Liver (tissue), 9 donors: ENCODE results near the gene MAN2B2. TPM values are rescaled to one million over a fixed set of nuclear protein-coding genes. Genes with fewer than 3 reads are reported as not detected.

Experiments
- DNase-seq: peaks from one replicate; pipeline ENCODE4 v3.0.0-alpha.2; 2017; ENCODE audit warnings: low spot score
- H3K27ac ChIP-seq, 2 donors: one replicate each; pipeline ENCODE4 v1.7.0; 2013; ENCODE audit warnings: inconsistent platforms in 2 of 2, low read length in 2 of 2, control low read depth in 1 of 2, low read depth in 1 of 2, mild to moderate bottlenecking in 1 of 2
- H3K27me3 ChIP-seq, 4 donors: one replicate each; pipeline versions ENCODE4 v1.6.1 to v1.7.0; 2013; ENCODE audit warnings: low read length in 3 of 4, inconsistent platforms in 1 of 4, mild to moderate bottlenecking in 1 of 4, moderate library complexity in 1 of 4; ENCODE audit not compliant: control insufficient read depth in 4 of 4, insufficient read depth in 4 of 4
- H3K36me3 ChIP-seq, 4 donors: one replicate each; pipeline versions ENCODE4 v1.6.1 to v1.7.0; 2013; ENCODE audit warnings: low read length in 3 of 4, mild to moderate bottlenecking in 3 of 4, low read depth in 1 of 4, moderate library complexity in 1 of 4; ENCODE audit not compliant: control insufficient read depth in 4 of 4, insufficient read depth in 3 of 4
- H3K4me1 ChIP-seq, 4 donors: one replicate each; pipeline versions ENCODE4 v1.6.1 to v1.7.0; 2013; ENCODE audit warnings: low read length in 3 of 4, mild to moderate bottlenecking in 3 of 4, moderate library complexity in 1 of 4; ENCODE audit not compliant: control insufficient read depth in 4 of 4, insufficient read depth in 4 of 4
- H3K4me3 ChIP-seq, 3 donors: one replicate each; pipeline versions ENCODE4 v1.6.1 to v1.7.0; 2013; ENCODE audit warnings: low read length in 3 of 3, control low read depth in 1 of 3, low read depth in 1 of 3, mild to moderate bottlenecking in 1 of 3
- H3K9ac ChIP-seq, 2 donors: one replicate each; pipeline ENCODE4 v1.7.0; 2013; ENCODE audit warnings: low read length in 2 of 2, mild to moderate bottlenecking in 2 of 2, moderate library complexity in 2 of 2, control low read depth in 1 of 2, low read depth in 1 of 2
- H3K9me3 ChIP-seq, 4 donors: one replicate each; pipeline versions ENCODE4 v1.6.1 to v1.7.0; 2013; ENCODE audit warnings: low read length in 3 of 4; ENCODE audit not compliant: control insufficient read depth in 4 of 4
- ATF3 ChIP-seq: IDR thresholded peaks from 2 replicates; pipeline ENCODE4 v1.6.1; 2016; ENCODE audit warnings: antibody characterized with exemption
- CTCF ChIP-seq: fragments of 150-350 bp; IDR thresholded peaks from 2 replicates; pipeline ENCODE4 v1.5.1; 2017; ENCODE audit warnings: improper control_type of control experiment, low read depth, low read length; ENCODE audit not compliant: missing input control
- EGR1 ChIP-seq, 2 donors: IDR thresholded peaks; 2 replicates each; pipeline ENCODE4 v1.6.1; 2016 to 2018; ENCODE audit warnings: antibody characterized with exemption in 2 of 2, low read depth in 2 of 2
- FOXA1 ChIP-seq: IDR thresholded peaks from 2 replicates; pipeline ENCODE4 v1.6.1; 2016; ENCODE audit warnings: antibody characterized with exemption
- FOXA2 ChIP-seq: IDR thresholded peaks from 2 replicates; pipeline ENCODE4 v1.6.1; 2016; ENCODE audit warnings: antibody characterized with exemption
- GABPA ChIP-seq, 2 donors: IDR thresholded peaks in 1 of 2; conservative IDR thresholded peaks in 1 of 2; 2 replicates each; pipeline ENCODE4 v1.6.1; 2016; ENCODE audit warnings: antibody characterized with exemption in 2 of 2, mild to moderate bottlenecking in 1 of 2, moderate library complexity in 1 of 2
- HNF4A ChIP-seq, 2 donors: conservative IDR thresholded peaks; 2 replicates each; pipeline ENCODE4 v1.6.1; 2016; ENCODE audit warnings: antibody characterized with exemption in 2 of 2, mild to moderate bottlenecking in 2 of 2
- HNF4G ChIP-seq: IDR thresholded peaks from 2 replicates; pipeline ENCODE4 v1.6.1; 2016; ENCODE audit warnings: antibody characterized with exemption
- MAX ChIP-seq: IDR thresholded peaks from 2 replicates; pipeline ENCODE4 v1.6.1; 2016; ENCODE audit warnings: antibody characterized with exemption
- NR2F2 ChIP-seq: IDR thresholded peaks from 2 replicates; pipeline ENCODE4 v1.6.1; 2016; ENCODE audit warnings: antibody characterized with exemption
- RAD21 ChIP-seq, 2 donors: IDR thresholded peaks; 2 replicates each; pipeline ENCODE4 v1.6.1; 2016; ENCODE audit warnings: antibody characterized with exemption in 2 of 2, mild to moderate bottlenecking in 2 of 2
- REST ChIP-seq: IDR thresholded peaks from 2 replicates; pipeline ENCODE4 v1.6.1; 2016; ENCODE audit warnings: antibody characterized with exemption, mild to moderate bottlenecking
- RXRA ChIP-seq, 2 donors: IDR thresholded peaks; 2 replicates each; pipeline ENCODE4 v1.6.1; 2017 to 2018; ENCODE audit warnings: antibody characterized with exemption in 2 of 2, mild to moderate bottlenecking in 1 of 2
- SP1 ChIP-seq: IDR thresholded peaks from 2 replicates; pipeline ENCODE4 v1.6.1; 2018; ENCODE audit warnings: antibody characterized with exemption, mild to moderate bottlenecking
- TAF1 ChIP-seq: conservative IDR thresholded peaks from 2 replicates; pipeline ENCODE4 v1.6.1; 2016; ENCODE audit warnings: antibody characterized with exemption, mild to moderate bottlenecking
- YY1 ChIP-seq: IDR thresholded peaks from 2 replicates; pipeline ENCODE4 v1.6.1; 2016; ENCODE audit warnings: antibody characterized with exemption, mild to moderate bottlenecking
- ZBTB33 ChIP-seq: IDR thresholded peaks from 2 replicates; pipeline ENCODE4 v1.6.1; 2016; ENCODE audit warnings: antibody characterized with exemption
- WGBS: extraction: QIAGEN DNeasy Blood & Tissue Kit; methylation state at CpG from one replicate; pipeline ENCODE4 v1.1.7; 2013; 5-methylcytosine and 5-hydroxymethylcytosine counted together
- polyA plus RNA-seq, 2 donors: library from polyadenylated mRNA; stranded (reverse) in 1 of 2; unstranded in 1 of 2; fragments of 200-250 nt in 1 of 2; fragments of >200 nt in 1 of 2; fragmentation: Nextera tagmentation in 1 of 2; extraction: Ambion mirVana in 1 of 2; gene quantifications; one replicate each; pipeline versions ENCODE4 v1.2.1 to v1.2.3, GENCODE V29; 2013 to 2015
- total RNA-seq, 2 donors: library from RNA; depleted of rRNA; stranded (reverse); fragments of >200 nt; gene quantifications; one replicate each; pipeline ENCODE4 v1.2.3, GENCODE V29; 2014
- donor health status: healthy.
- donor health status: healthy.
- donor health status: healthy.
- donor health status: healthy.
- donor health status: healthy.

Gene MAN2B2
- total and polyA plus RNA-seq, 4 donors: 14.7 to 29.7 (median 22.5) TPM

GRCh38 chr4:6550821-6551220 is 24.2 kb upstream of the MAN2B2 start:
- no peak for TF ChIP-seq RAD21 (IDR thresholded peaks at IDR 0.05)
- TF ChIP-seq CTCF: no peak
- TF ChIP-seq FOXA1: no peak
- TF ChIP-seq SP1: no peak
- TF ChIP-seq RXRA (IDR thresholded peaks at IDR 0.05): no peak
- no peak for TF ChIP-seq EGR1 (IDR thresholded peaks at IDR 0.05; ENCODE audit: low read depth in 2 of 2)
- TF ChIP-seq REST: no peak
- TF ChIP-seq MAX: no peak
- TF ChIP-seq GABPA (IDR thresholded peaks at IDR 0.05 in 1 of 2, conservative IDR thresholded peaks at IDR 0.05 in 1 of 2): no peak
- no peak for TF ChIP-seq FOXA2
- TF ChIP-seq HNF4A (conservative IDR thresholded peaks at IDR 0.05): no peak
- TF ChIP-seq ATF3: no peak
- TF ChIP-seq NR2F2: no peak
- no peak for TF ChIP-seq ZBTB33
- TF ChIP-seq HNF4G: no peak
- no peak for TF ChIP-seq YY1
- Histone ChIP-seq H3K27me3 (peaks cover 0 to 7% (median 2%) of the 10 kb centered on the region in 4 donors), H3K9ac (no peak overlapping the region), H3K36me3 (no peaks in the 10 kb centered on the region), H3K4me3 (no peak overlapping the region), H3K4me1 (no peaks in the 10 kb centered on the region), H3K27ac (no peak overlapping the region), H3K9me3 (peaks cover 0 to 3% (median 2%) of the 10 kb centered on the region in 4 donors)
- DNase-seq: no peak
- WGBS: 89% methylated on average over 3 of the region's 3 CpGs

GRCh38 chr4:6551660-6552059 is 23.3 kb upstream of the MAN2B2 start:
- Histone ChIP-seq H3K27ac (no peak overlapping the region), H3K4me1 (no peaks in the 10 kb centered on the region), H3K4me3 (no peak overlapping the region), H3K9me3 (peaks cover 0 to 3% (median 2%) of the 10 kb centered on the region in 4 donors), H3K27me3 (peaks cover 0 to 7% (median 3%) of the 10 kb centered on the region in 4 donors), H3K36me3 (no peaks in the 10 kb centered on the region), H3K9ac (no peak overlapping the region)
- TF ChIP-seq NR2F2: no peak
- TF ChIP-seq ZBTB33: no peak
- no peak for TF ChIP-seq YY1
- TF ChIP-seq RXRA (IDR thresholded peaks at IDR 0.05): no peak
- TF ChIP-seq HNF4A (conservative IDR thresholded peaks at IDR 0.05): no peak
- TF ChIP-seq TAF1: no peak
- TF ChIP-seq FOXA2: no peak
- no peak for TF ChIP-seq RAD21 (IDR thresholded peaks at IDR 0.05)
- no peak for TF ChIP-seq HNF4G
- WGBS: 93% methylated on average over 2 of the region's 2 CpGs
- DNase-seq: no peak
